Nephron (organoid): ENCODE results near the gene HIPK1.
A peak's percentile ranks its signal among the peaks of the same experiment; 100 is the strongest.

ENCODE experiments used
- H3K27ac Mint-ChIP-seq, 3 experiments: 2 replicates each; pipeline ENCODE4 v1.8.0; 2020; ENCODE audit warnings: mixed read lengths in 3 of 3, mild to moderate bottlenecking in 2 of 3, moderate library complexity in 1 of 3
- H3K27me3 Mint-ChIP-seq: 2 replicates; pipeline ENCODE4 v1.8.0; 2021; ENCODE audit warnings: low read depth, mild to moderate bottlenecking, moderate library complexity, mixed read lengths
- H3K36me3 Mint-ChIP-seq: 2 replicates; pipeline ENCODE4 v1.8.0; 2020; ENCODE audit warnings: low read depth, mixed read lengths
- H3K4me1 Mint-ChIP-seq: 2 replicates; pipeline ENCODE4 v1.8.0; 2020; ENCODE audit warnings: mixed read lengths
- H3K4me3 Mint-ChIP-seq, 3 experiments: 2 replicates each; pipeline ENCODE4 v1.8.0; 2020; ENCODE audit warnings: mild to moderate bottlenecking in 3 of 3, mixed read lengths in 3 of 3, moderate library complexity in 2 of 3
- H3K9me3 Mint-ChIP-seq: 2 replicates; pipeline ENCODE4 v1.8.0; 2020; ENCODE audit warnings: mixed read lengths
- CTCF ChIP-seq, 3 experiments: fragments of 200-600 bp; sonication (generic); IDR thresholded peaks; one replicate each; pipeline ENCODE4 v1.5.0; 2021; ENCODE audit warnings: antibody characterized with exemption in 3 of 3; ENCODE audit not compliant: unreplicated experiment in 3 of 3

HIPK1 gene

GRCh38 chr1:114021665-114022099 lies 92.6 kb downstream of the HIPK1 start:
- no peaks in the 10 kb centered on the region for H3K36me3 Mint-ChIP-seq
- no peaks in the 10 kb centered on the region for H3K27me3 Mint-ChIP-seq
- no peak for TF ChIP-seq CTCF (IDR thresholded peaks at IDR 0.05; ENCODE audit: unreplicated experiment in 3 of 3)
- H3K9me3 Mint-ChIP-seq: peaks cover 8% of the 10 kb centered on the region
- H3K4me3 Mint-ChIP-seq: peak overlapping the region in 1 of 3 experiments; percentile 21
- peak overlapping the region; percentile 88 to 97 (median 90) for H3K27ac Mint-ChIP-seq
- peaks cover 66% of the 10 kb centered on the region for H3K4me1 Mint-ChIP-seq

- peaks cover 76% of the 10 kb centered on the region for H3K4me1 Mint-ChIP-seq
- no peaks in the 10 kb centered on the region for H3K36me3 Mint-ChIP-seq
- no peaks in the 10 kb centered on the region for H3K27me3 Mint-ChIP-seq
- peak overlapping the region; percentile 88 to 97 (median 90) for H3K27ac Mint-ChIP-seq
- TF ChIP-seq CTCF (IDR thresholded peaks at IDR 0.05; ENCODE audit: unreplicated experiment in 3 of 3): no peak
- peak overlapping the region in 1 of 3 experiments; percentile 29 for H3K4me3 Mint-ChIP-seq
- H3K9me3 Mint-ChIP-seq: peaks cover 8% of the 10 kb centered on the region
Observed at GRCh38 chr1:114022877-114023276, 93.8 kb downstream of the HIPK1 start.

- Mint-ChIP-seq H3K4me1 (peaks cover 76% of the 10 kb centered on the region), H3K27me3 (no peaks in the 10 kb centered on the region), H3K36me3 (no peaks in the 10 kb centered on the region), H3K27ac (peak overlapping the region; percentile 88 to 97 (median 90)), H3K4me3 (no peak overlapping the region), H3K9me3 (peaks cover 8% of the 10 kb centered on the region)
- TF ChIP-seq CTCF (IDR thresholded peaks at IDR 0.05; ENCODE audit: unreplicated experiment in 3 of 3): no peak
Observed at GRCh38 chr1:114023377-114023776, 94.3 kb downstream of the HIPK1 start.

GRCh38 chr1:114024049-114024448 lies 94.9 kb downstream of the HIPK1 start:
- Mint-ChIP-seq H3K4me1 (peaks cover 76% of the 10 kb centered on the region), H3K27ac (peak overlapping the region; percentile 88 to 97 (median 90)), H3K27me3 (no peaks in the 10 kb centered on the region), H3K36me3 (no peaks in the 10 kb centered on the region), H3K9me3 (peaks cover 8% of the 10 kb centered on the region), H3K4me3 (peak overlapping the region in 2 of 3 experiments; percentile 5 to 55)
- no peak for TF ChIP-seq CTCF (IDR thresholded peaks at IDR 0.05; ENCODE audit: unreplicated experiment in 3 of 3)

- H3K27ac Mint-ChIP-seq: peak overlapping the region; percentile 30 to 81 (median 71)
- no peaks in the 10 kb centered on the region for H3K36me3 Mint-ChIP-seq
- no peaks in the 10 kb centered on the region for H3K9me3 Mint-ChIP-seq
- H3K4me3 Mint-ChIP-seq: peak overlapping the region in 1 of 3 experiments; percentile 13
- H3K27me3 Mint-ChIP-seq: no peaks in the 10 kb centered on the region
- no peak for TF ChIP-seq CTCF (IDR thresholded peaks at IDR 0.05; ENCODE audit: unreplicated experiment in 3 of 3)
- H3K4me1 Mint-ChIP-seq: peaks cover 64% of the 10 kb centered on the region
Observed at GRCh38 chr1:114025609-114026401, 96.7 kb downstream of the HIPK1 start.

- TF ChIP-seq CTCF (IDR thresholded peaks at IDR 0.05; ENCODE audit: unreplicated experiment in 3 of 3): no peak
Observed at GRCh38 chr1:114026797-114027196, 97.7 kb downstream of the HIPK1 start.

More at GRCh38 chr1:114026797-114027196, 97.7 kb downstream of the HIPK1 start:
- Mint-ChIP-seq H3K27ac (peak overlapping the region; percentile 28 to 81 (median 71)), H3K4me1 (peaks cover 54% of the 10 kb centered on the region), H3K4me3 (no peak overlapping the region), H3K36me3 (no peaks in the 10 kb centered on the region), H3K27me3 (no peaks in the 10 kb centered on the region), H3K9me3 (no peaks in the 10 kb centered on the region)
